Activated gamma-delta T cell treated with anti-CD3 and anti-CD28 coated beads, Interleukin-2, amount 50 U/mL, for 16 hours (primary cell): ENCODE data around the gene KMT2C.

ENCODE experiments used
- DNase-seq: peaks from one replicate; pipeline ENCODE4 v3.0.0-alpha.2; 2020; ENCODE audit warnings: low read depth

KMT2C gene

GRCh38 chr7:152142976-152143595, 292.7 kb downstream of the KMT2C start:
- no peak for DNase-seq

GRCh38 chr7:152140560-152140959, 295.2 kb downstream of the KMT2C start:
- DNase-seq, result no peak

GRCh38 chr7:152140067-152140466, 295.7 kb downstream of the KMT2C start:
- no peak for DNase-seq

GRCh38 chr7:152137476-152138025, 298.3 kb downstream of the KMT2C start:
- DNase-seq, result no peak

GRCh38 chr7:152136686-152137085, 299.1 kb downstream of the KMT2C start:
- DNase-seq, result no peak

GRCh38 chr7:152133804-152134203, 302.0 kb downstream of the KMT2C start:
- no peak for DNase-seq

GRCh38 chr7:152132812-152133211, 303.0 kb downstream of the KMT2C start:
- no peak for DNase-seq

- no peak for DNase-seq
Observed at GRCh38 chr7:152131981-152132494, 303.8 kb downstream of the KMT2C start.

GRCh38 chr7:152130658-152131590, 304.9 kb downstream of the KMT2C start:
- DNase-seq, result no peak

- DNase-seq, result no peak
Observed at GRCh38 chr7:152129682-152130081, 306.1 kb downstream of the KMT2C start.

- DNase-seq, result no peak
Observed at GRCh38 chr7:152128741-152129461, 306.9 kb downstream of the KMT2C start.

GRCh38 chr7:152128252-152128651, 307.6 kb downstream of the KMT2C start:
- DNase-seq, result no peak

GRCh38 chr7:152127229-152127628, 308.6 kb downstream of the KMT2C start:
- DNase-seq, result no peak

- DNase-seq, result no peak
Observed at GRCh38 chr7:152126741-152127140, 309.1 kb downstream of the KMT2C start.

- no peak for DNase-seq
Observed at GRCh38 chr7:152122540-152122939, 313.3 kb downstream of the KMT2C start.

GRCh38 chr7:152121432-152121831, 314.4 kb downstream of the KMT2C start:
- DNase-seq, result no peak

- DNase-seq, result no peak
Observed at GRCh38 chr7:152120776-152121175, 315.0 kb downstream of the KMT2C start.

GRCh38 chr7:152120210-152120609, 315.6 kb downstream of the KMT2C start:
- DNase-seq, result no peak

GRCh38 chr7:152117356-152117755, 318.4 kb downstream of the KMT2C start:
- no peak for DNase-seq

GRCh38 chr7:152115021-152115718, 320.6 kb downstream of the KMT2C start:
- DNase-seq, result no peak

- no peak for DNase-seq
Observed at GRCh38 chr7:152112829-152113228, 323.0 kb downstream of the KMT2C start.

- DNase-seq, result no peak
Observed at GRCh38 chr7:152108359-152108758, 327.4 kb downstream of the KMT2C start.
